DMS79 (cell line): Measurements from ENCODE around the gene SLC10A3.
"Not testable (repeated sequence)": the region's sequence is repeated elsewhere in the genome, so short reads cannot be mapped to it uniquely, and the experiment has no call there.

Source experiments
- DNase-seq: peaks from one replicate; lab custom pipeline; 2025; lab: John Stamatoyannopoulos, UW

SLC10A3 gene

DNA sequence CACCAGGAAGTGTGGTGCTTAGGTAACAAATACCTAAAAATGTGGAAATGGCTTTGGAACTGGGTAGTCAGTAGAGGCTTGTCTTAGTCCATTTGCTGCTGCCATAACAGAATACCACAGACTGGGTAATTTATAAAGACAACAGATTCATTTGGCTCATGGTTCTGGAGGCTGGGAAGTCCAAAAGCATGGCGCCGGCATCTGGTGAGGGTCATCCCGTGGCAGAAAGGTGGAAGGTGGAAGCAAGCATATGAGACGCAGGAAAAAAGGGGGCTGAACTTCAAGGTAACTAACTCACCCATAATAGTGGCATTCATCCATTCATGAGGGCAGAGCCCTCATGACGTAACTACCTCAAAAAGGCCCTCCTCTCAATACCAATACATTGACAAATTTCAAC is 19.0 kb upstream of the SLC10A3 start:
- DNase-seq: no peak

DNA sequence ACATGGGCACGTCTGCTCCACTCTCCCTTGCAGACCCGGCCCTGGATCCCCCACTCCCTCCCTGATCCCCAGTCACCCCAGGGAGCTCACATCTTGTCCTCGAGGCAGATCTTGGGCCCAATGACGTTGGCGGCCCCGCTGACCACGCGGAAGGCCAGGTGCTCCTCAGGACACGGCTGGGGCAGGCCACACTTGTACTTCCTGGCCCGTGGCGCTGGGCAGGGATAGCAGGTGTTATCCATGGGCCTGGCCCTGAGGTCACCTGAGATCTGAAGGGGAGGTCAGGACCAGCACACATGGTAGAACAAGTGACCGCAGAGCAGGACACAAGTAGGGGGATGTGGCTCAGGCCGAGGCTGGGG is 17.9 kb upstream of the SLC10A3 start:
- DNase-seq: no peak

DNA sequence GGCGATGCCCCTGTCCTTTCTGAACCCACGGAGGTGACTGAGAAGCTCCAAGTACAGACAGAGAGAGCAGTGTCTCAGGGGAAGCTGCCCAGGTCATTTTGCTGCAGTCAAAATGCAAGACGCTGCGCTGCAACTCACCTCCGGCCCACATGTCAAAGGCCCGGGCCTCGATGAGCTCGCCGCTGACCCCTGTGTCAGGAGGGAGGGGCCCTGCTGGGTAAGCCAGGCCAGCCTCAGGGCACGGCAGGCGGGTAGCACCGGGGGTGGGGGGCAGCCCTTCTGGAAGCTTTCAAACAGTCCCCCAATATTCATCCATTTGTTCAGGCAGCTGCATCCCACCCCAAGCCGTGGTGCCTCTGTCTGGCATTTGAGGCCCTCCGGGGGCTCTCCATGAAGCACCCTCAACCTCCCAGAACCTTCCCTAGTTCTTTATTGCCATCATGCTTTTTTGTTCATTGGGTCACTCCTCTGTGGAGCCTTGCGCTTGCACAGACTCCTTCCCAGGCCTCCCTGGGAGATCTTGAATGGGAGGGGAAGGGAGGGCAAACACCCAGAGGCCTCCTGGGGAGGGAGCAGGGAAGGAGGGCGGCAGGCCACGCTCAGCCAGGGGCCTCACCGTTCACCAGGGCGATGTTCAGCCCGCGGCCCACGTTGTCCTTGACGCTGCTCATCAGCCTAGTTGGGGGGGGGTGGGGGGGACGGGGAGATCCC is 17.4 kb upstream of the SLC10A3 start:
- no peak for DNase-seq

DNA sequence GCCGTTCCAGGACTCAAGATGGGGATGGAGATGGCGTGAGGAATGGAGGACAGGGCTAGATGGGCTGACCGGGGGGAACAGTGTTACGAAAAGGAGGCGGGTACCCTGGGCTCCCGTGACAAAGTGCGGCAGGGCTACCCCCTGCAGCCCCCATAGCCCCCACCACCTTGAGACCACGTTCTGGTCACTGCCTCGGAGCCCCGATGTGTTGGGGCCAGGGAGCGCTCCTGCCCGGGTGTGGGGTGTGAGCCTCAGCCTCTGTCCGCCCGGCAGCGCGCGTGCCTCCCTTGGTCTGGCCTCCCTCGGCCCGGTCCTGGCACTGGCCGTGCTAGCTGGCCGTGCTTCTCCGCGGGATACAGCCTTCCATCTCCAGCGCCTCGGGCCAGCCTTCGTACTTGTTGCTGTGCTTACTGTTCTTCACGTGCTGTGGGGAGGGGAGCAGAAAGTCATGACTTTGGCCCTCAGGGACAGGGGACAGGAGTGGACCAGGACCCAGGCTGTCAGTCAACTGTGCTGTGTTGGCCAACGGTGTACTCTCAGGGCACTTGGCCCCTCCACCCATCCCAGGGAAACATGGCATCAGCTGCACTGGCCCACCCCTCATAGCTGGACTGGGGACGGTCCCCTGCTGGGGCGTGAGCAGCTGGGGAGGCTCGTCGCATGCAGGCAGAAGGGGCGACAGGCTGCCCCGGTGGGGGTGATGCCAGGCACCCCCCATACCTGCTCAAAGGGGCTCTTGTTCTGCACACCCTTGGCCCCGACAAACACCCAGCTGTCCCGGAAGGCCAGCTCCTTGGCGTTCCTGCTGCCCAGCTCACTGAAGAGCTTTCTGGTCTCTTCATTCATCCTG is 16.3 kb upstream of the SLC10A3 start:
- DNase-seq: no peak

DNA sequence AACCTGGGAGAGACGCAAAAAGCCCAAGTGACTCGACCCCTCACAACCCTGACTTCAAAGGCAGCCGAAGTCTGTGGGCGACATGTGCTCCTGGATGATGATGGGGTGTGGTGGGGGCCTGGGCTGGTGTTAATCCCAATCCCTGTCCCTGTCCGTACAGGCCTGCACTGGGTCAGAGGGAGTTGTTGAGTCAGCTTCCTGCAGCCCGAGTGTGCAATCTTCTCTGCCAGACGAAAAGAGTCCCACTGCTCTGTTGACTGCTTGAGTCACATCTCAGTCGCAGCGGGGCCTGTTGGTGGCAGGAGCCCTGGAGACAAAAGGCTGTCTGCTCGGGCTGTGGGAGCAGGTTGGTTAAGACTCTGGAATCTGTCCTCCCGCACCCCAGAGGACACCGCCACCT is 15.3 kb upstream of the SLC10A3 start:
- no peak for DNase-seq

DNA sequence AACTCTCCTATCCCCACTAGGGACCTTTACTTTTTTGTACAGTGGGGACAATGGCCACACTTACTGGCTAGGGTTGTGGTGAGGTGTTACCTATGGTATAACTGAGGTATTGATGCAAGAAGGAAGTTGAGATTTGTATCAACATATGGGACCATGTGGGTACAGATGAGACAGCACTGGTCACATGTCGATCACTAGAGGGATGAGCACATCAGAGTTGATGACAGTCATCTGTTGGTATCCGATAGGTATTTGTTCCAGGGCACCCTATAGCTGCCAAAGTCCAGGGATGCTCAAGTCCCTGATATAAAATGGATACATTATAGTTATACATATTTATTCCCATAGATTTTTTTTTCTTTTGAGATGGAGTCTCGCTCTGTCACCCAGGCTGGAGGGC is 12.6 kb upstream of the SLC10A3 start:
- no peak for DNase-seq

DNA sequence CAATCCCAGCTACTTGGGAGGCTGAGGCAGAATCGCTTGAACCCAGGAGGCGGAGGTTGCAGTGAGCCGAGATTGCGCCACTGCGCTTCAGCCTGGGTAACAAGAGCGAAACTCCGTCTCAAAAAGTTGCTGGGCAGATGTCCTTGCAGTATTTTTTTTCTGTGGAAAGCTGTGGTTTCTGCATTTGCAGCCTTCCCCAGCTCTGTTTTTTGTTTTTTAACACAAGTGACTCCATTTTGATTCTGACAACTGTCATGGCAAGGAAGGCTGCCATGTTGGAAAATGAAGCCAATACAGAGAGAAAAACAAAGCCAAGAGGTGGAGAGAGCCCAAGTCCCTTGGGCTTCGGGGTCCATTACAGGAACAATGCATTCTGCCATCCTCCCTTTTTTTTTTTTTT is 11.7 kb upstream of the SLC10A3 start:
- DNase-seq: no peak

DNA sequence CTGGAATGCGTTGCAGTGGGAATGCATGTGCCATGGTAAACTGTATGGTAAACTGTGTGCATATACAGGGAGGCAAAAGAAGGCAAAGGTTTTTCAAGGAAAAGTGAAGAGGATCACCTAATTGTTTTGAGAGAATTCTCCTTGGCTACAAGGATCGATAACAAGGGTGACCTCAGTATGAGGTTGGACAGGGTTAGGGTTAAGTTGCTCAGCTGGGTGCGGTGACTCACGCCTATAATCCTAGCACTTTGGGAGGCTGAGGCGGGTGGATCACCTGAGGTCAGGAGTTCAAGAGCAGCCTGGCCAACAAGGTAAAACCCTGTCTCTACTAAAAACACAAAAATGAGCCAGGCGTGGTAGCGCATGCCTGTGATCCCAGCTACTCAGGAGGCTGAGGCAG is 11.0 kb upstream of the SLC10A3 start:
- DNase-seq: not testable (repeated sequence)

DNA sequence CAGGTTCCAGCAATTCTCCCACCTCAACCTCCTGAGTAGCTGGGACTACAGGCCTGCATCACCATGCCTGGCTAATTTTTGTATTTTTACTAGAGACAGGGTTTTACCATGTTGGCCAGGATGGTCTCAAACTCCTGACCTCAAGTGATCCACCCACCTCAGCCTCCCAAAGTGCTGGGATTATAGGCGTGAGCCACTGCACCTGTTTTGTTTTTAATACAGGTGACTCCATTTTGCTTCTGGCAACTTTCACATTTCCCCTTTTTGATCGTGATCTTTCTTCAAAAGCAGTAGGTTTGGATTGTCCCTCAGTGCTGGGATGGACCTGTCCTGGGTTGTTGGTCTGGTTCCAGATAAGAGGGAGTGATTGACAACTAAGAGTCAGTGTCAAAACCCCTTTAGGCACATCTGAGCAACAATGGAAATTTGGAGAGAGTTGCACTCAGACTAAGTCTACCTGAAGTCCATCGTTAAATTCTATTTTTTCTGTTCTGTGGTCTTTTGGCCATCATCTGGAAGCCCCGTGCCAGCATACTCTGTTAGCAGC is 6.2 kb upstream of the SLC10A3 start:
- not testable (repeated sequence) for DNase-seq

DNA sequence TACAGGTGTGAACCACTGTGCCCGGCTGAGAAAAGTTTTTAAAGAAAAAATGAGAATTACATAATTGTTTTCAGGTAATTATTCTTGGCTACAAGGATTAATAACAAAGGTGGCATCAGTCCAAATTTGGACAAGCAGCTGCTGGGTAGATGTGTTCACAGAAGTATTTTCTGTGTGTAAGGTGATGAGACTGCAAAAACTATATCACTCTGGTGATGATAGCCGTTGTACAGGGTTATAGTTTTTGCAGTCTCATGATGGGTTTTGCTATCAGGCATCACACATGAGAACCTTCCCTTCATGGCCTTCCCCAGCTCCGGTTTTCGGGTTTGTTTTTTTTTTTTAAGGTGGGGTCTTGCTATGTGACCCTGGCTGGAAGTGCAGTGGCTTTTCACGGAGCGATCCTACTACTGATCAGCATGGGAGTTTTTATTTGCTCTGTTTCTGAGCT is 5.1 kb upstream of the SLC10A3 start:
- DNase-seq: no peak

DNA sequence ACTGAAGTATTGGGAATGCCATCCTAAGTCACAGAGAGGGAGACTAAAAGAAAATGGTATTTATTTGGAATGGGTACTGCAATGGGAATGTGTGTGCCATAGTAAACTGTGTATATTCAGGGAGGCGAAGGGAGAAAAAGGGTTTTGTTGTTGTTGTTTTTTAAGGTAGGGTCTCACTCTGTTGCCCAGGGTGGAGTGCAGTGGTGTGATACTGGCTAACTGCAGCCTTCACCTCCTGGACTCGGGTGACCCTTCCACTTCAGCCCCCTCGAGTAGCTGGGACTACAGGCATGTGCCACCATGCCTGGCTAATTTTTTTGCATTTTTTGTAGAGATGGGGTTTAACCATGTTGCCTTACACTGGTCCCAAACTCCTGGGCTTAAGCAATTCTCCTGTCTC is 4.3 kb upstream of the SLC10A3 start:
- DNase-seq: no peak

DNA sequence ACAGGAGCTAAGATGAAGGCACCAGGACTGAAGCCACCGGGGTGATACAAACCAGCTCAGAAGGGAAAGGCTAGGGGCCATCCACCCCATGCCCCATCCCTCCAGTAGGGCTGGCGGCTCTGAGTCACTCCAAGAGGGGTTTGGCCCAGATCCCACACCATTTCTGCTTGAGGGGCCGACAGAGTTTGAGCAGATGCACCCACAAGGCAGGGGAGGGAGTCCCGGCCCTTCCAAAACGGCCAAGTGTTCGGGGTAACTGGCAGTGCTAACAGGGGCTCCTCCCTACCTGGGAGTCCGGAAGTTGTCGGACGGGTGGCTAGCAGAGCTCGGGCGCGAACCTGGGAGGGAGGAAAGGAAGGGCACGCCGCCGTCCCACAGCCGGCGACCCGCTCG is 412 bp downstream of the SLC10A3 start:
- no peak for DNase-seq

DNA sequence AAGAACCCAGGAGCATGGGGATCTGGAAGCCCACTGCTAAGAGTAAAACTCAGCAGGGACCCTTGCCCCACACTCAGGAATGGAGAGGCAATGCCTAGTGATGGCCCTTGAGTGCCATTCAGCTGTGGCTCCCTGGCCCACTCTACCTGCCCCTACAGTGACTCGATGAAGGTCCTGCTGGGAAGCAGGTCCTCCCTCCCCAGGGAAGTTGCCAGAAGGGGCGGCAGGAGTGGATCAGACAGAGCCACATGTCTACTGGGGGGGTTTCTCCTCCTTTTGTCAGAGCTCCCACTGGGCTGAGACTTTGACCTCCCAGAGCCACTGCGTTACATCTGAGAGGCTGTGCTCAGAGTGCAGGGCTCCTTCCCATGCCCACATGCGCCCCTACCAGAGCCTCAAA is 1.2 kb downstream of the SLC10A3 start:
- no peak for DNase-seq

DNA sequence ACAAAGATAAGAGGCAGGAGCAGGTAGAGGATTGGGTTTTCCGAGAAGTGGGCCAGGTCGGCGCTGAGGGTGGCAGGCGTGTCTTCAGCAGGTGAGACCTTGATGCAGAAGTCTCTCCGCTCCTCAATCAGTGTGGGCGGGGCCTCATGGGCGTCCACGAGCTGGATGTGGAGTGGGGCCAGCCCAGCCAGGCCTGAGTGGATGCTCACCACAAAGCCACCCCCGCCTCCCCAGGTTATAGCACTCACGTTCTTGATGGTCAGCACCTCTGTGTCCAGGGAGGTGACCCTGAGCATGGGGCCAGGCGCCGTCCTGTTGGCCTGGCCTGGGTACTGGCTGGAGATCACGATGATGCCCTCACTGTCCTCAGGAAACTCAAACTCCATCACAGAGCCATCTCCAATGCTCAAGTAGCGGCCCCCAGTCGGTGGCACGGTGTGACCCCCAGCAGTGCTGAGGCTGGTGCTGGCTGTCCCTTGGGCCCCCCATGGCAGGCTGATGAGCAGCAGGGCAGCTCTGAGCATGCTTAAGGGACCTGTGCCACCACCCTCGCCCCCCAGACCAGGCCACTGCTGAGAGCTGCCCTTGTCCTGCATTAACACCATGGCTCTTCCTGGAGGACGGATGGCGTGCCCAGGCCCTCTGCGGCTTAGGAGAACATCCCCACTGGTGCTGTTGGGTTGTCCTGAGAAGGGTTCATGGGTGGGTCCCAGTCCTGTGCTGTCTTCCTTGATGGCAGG is 1.9 kb downstream of the SLC10A3 start:
- DNase-seq: no peak

DNA sequence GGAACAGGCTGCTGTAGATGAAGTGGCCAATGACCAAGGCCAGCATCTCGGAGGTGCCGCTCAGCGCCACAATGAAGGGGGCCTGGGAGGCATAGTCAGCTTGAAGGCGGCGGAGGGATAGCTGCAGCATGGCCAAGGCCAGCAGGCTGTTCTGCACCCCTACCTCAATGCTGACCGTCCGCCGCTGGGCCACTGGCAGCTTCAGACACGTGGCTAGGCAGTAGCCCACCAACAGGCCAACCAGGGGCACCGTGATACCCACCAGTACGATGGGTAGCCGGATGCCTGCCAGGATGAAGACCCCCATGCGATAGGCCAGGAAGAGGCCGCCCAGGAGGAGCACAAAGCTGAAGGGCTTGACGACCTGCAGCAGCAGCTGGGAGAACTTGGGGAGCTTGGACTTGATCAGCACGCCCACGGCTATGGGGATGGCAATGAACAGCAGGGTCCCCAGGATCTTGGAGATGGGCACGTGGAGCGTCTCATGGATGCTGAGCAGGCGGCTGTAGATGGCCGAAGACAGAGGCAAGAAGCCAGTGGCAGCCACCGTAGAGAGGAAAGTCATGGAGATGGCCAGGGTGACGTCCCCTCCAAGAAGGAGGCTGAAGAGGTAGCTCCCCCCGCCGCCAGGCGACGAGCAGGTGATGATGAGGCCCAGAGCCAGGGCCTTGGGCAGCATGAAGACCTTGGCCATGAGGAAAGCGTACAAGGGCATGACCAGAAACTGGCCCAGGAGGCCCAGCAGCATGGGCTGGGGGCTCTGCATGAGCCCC is 2.7 kb downstream of the SLC10A3 start:
- DNase-seq: no peak

DNA sequence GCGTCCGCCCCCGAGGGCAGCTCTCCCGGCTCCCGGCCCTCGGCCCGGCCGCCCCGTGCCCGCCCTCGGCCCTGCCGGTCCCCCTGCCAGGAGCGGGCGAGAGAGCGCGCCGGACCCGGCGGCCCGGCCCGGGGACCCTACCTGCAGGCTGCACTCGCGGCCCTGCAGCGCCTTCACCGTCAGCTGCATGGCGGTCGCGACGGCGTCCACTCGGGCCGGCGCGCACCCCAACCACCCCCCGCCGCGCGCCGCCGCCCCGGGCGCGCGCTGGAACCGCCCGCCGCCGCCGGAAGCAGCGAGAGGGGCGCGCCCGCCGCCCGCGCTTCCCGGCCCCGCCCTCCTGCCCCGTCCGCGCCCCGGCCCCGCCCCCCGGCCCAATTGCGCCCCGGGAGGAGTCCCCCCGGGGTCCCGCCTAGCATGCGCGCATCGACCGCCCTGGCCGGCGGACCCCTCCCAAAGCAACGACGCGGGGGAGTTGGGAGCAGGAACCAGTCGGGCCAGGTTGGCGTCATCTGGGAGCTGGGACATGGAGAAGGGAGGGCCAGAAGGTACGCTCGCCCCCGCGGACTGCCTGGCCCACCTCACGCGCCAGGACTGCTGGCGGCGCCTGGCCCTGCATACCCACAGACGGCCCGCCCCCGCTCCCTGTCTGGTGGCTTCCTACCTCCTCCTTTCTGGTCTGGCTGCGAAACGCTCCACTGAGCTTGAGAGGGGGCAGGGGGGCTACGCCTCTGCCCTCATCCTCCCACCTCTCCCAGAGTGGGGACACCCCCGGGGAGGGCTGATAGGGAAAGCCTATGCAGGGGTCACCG is 3.8 kb downstream of the SLC10A3 start, which contains the start of gene UBL4A:
TSS of gene UBL4A (minus strand) at position 220 of the 812 bp plus-strand sequence. CDS start at position 189, 31 bp downstream.
- DNase-seq: peak; percentile 34

DNA sequence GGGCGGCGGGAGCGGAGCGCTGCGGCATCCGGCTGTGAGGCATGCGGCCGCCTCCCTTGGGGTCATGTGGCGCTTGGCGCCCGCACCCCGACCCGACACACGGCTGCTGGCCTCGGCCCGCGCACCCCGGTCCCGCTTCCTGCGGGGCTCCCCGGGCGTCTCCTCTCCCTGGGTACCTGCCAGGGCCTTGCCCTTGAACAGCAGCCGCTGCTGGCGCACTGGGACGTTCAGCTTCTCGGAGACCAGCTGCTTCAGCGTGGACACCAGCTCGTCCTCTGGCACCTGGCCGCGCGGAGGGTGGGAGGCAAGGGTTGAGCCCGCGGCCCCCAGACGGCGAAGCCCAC is 4.4 kb downstream of the SLC10A3 start:
- DNase-seq: no peak

DNA sequence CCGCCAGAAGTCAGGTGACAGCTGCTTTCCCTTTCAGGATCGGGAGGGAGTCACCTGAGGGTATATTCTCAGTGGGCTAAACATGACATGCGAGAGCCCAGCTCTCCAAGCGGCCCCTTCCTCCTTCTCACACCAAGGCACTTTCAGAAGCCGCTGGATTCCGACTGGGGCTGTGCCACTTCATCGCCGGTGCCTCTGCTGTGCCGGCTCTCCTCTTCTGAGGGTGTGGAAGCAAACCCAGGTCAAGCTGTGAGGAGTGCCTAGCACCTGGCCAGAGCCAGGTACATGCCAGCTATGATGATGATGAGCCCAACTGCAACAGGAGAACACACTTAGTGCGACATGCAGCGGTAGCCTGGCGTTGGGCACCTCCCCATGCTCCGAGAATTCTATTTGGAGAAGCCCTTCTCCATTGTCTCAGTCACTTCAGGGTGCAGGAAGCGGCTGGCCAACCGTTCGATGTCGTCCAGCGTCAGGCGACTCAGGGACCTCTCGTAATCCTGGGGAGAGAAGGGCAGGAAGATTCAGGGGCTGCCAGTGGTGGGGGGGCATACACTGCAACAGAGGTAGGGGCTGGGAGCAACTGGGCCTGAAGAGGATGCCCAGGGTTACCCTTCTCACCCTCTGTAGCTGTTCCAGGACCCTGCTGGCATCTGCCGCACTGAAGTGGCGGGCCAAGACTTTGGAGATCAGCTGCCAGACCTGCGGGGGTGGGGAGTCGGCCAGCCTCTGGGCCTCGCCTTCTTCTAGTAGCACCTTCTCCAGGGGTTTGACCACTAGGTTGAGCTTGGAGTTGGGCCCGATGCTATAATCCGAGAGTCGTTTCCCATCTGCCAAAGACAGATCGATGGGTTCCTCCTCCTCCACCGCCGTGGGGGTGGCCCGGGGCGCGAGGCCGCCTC is 5.0 kb downstream of the SLC10A3 start:
- no peak for DNase-seq

DNA sequence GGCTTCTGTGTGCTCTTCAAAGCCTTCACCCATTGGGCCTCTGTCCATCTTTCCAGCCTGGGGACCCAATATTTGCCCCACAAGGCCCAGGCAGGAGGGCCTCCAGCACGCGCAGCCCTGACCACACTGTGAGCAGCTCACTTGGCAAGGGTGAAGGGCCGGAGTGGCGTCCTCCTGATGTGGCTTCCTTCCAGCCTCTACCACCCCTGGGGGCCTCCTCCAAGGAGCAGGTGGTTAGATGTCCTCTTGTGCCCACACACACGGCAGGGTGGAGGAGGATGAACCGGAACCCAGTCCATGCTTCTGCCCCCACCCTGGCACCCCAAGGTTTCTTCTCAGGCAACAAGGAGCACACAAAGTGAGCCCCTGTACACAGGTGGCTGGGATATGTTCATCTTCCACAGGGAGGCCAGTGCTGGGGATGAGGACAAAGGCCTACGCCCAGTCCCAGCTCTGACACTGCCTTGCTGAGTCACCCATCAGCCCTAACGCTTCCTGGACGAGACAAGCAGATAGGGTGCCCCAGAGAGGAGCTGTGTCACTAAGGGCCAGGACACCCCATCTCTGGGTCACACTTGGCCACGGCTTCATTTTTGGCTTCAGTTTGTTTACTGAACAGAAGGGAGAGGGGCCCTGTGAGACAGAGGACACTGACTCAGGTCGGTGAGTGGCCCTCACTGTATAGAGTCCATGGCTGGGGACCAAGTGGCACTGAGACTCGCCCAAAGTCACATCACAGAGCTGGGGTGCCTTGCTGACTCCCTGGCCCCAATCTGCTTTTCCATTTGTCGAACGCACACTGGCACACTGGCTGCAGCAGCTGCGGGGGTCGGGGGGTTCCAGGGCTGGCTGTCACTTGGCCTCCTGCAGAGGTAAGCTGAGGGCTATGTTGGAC is 5.9 kb downstream of the SLC10A3 start:
- no peak for DNase-seq
